ENCODE measurements around the gene TRIM65.
A peak's percentile ranks its signal among the peaks of the same experiment; 100 is the strongest.

Gene TRIM65

GRCh38 chr17:75896415-75897159, at the start of gene TRIM65:
TRIM65 (minus strand) TSS chr17:75896951; CDS start chr17:75896937, 14 bp downstream.
- Histone ChIP-seq H3K4me3 (ENCODE audit: low read depth in 1 of 5, low read length in 5 of 5) (peak within 1 kb of the TSS; percentile 62 to 83 (median 71)), H3K27me3 (ENCODE audit: control insufficient read depth in 5 of 5, insufficient read depth in 4 of 5, low read length in 5 of 5) (no peaks in the 10 kb centered on the region), H3K9ac (ENCODE audit: low read length in 5 of 5) (peak within 1 kb of the TSS; percentile 63 to 78 (median 77)), H3K36me3 (ENCODE audit: control insufficient read depth in 5 of 5, insufficient read depth in 5 of 5, low read length in 5 of 5) (peaks cover 0 to 49% (median 40%) of the 10 kb centered on the region in 5 donors), H3K9me3 (ENCODE audit: control insufficient read depth in 5 of 5, low read length in 5 of 5) (no peaks in the 10 kb centered on the region), H3K4me1 (ENCODE audit: control insufficient read depth in 5 of 5, insufficient read depth in 5 of 5, low read length in 5 of 5) (peaks cover 2 to 54% (median 30%) of the 10 kb centered on the region in 5 donors), H3K27ac (ENCODE audit: low read depth, low read length) (peak within 1 kb of the TSS; percentile 76)

- H3K27ac ChIP-seq (ENCODE audit: low read depth, low read length), result peak overlapping the region; percentile 81
- H3K9ac ChIP-seq (ENCODE audit: low read length in 5 of 5), result no peak overlapping the region
- no peak overlapping the region for H3K4me3 ChIP-seq (ENCODE audit: low read depth in 1 of 5, low read length in 5 of 5)
- H3K4me1 ChIP-seq (ENCODE audit: control insufficient read depth in 5 of 5, insufficient read depth in 5 of 5, low read length in 5 of 5), result peaks cover 4 to 51% (median 34%) of the 10 kb centered on the region in 5 donors
- H3K27me3 ChIP-seq (ENCODE audit: control insufficient read depth in 5 of 5, insufficient read depth in 4 of 5, low read length in 5 of 5), result no peaks in the 10 kb centered on the region
- H3K9me3 ChIP-seq (ENCODE audit: control insufficient read depth in 5 of 5, low read length in 5 of 5), result no peaks in the 10 kb centered on the region
- peaks cover 12 to 58% (median 42%) of the 10 kb centered on the region in 5 donors for H3K36me3 ChIP-seq (ENCODE audit: control insufficient read depth in 5 of 5, insufficient read depth in 5 of 5, low read length in 5 of 5)
Observed at GRCh38 chr17:75945211-75945610, 48.5 kb upstream of the TRIM65 start.

GRCh38 chr17:75943491-75943890, 46.7 kb upstream of the TRIM65 start:
- Histone ChIP-seq H3K4me3 (ENCODE audit: low read depth in 1 of 5, low read length in 5 of 5) (no peak overlapping the region), H3K27ac (ENCODE audit: low read depth, low read length) (no peak overlapping the region), H3K36me3 (ENCODE audit: control insufficient read depth in 5 of 5, insufficient read depth in 5 of 5, low read length in 5 of 5) (peaks cover 8 to 41% (median 29%) of the 10 kb centered on the region in 5 donors), H3K9ac (ENCODE audit: low read length in 5 of 5) (no peak overlapping the region), H3K9me3 (ENCODE audit: control insufficient read depth in 5 of 5, low read length in 5 of 5) (no peaks in the 10 kb centered on the region), H3K27me3 (ENCODE audit: control insufficient read depth in 5 of 5, insufficient read depth in 4 of 5, low read length in 5 of 5) (no peaks in the 10 kb centered on the region), H3K4me1 (ENCODE audit: control insufficient read depth in 5 of 5, insufficient read depth in 5 of 5, low read length in 5 of 5) (peaks cover 4 to 52% (median 36%) of the 10 kb centered on the region in 5 donors)

GRCh38 chr17:75942473-75942872, 45.7 kb upstream of the TRIM65 start:
- Histone ChIP-seq H3K4me1 (ENCODE audit: control insufficient read depth in 5 of 5, insufficient read depth in 5 of 5, low read length in 5 of 5) (peaks cover 4 to 52% (median 36%) of the 10 kb centered on the region in 5 donors), H3K36me3 (ENCODE audit: control insufficient read depth in 5 of 5, insufficient read depth in 5 of 5, low read length in 5 of 5) (peaks cover 3 to 31% (median 20%) of the 10 kb centered on the region in 5 donors), H3K27me3 (ENCODE audit: control insufficient read depth in 5 of 5, insufficient read depth in 4 of 5, low read length in 5 of 5) (no peaks in the 10 kb centered on the region), H3K9me3 (ENCODE audit: control insufficient read depth in 5 of 5, low read length in 5 of 5) (no peaks in the 10 kb centered on the region), H3K9ac (ENCODE audit: low read length in 5 of 5) (no peak overlapping the region), H3K27ac (ENCODE audit: low read depth, low read length) (peak overlapping the region; percentile 77), H3K4me3 (ENCODE audit: low read depth in 1 of 5, low read length in 5 of 5) (no peak overlapping the region)

- H3K9me3 ChIP-seq (ENCODE audit: control insufficient read depth in 5 of 5, low read length in 5 of 5), result no peaks in the 10 kb centered on the region
- peaks cover 4 to 45% (median 32%) of the 10 kb centered on the region in 5 donors for H3K4me1 ChIP-seq (ENCODE audit: control insufficient read depth in 5 of 5, insufficient read depth in 5 of 5, low read length in 5 of 5)
- H3K4me3 ChIP-seq (ENCODE audit: low read depth in 1 of 5, low read length in 5 of 5), result peak overlapping the region; percentile 21 to 84 (median 69)
- H3K27me3 ChIP-seq (ENCODE audit: control insufficient read depth in 5 of 5, insufficient read depth in 4 of 5, low read length in 5 of 5), result no peaks in the 10 kb centered on the region
- H3K9ac ChIP-seq (ENCODE audit: low read length in 5 of 5), result peak overlapping the region in 3 of 5 donors; percentile 41 to 90 (median 73)
- H3K27ac ChIP-seq (ENCODE audit: low read depth, low read length), result peak overlapping the region; percentile 77
- H3K36me3 ChIP-seq (ENCODE audit: control insufficient read depth in 5 of 5, insufficient read depth in 5 of 5, low read length in 5 of 5), result peaks cover 3 to 20% (median 11%) of the 10 kb centered on the region in 5 donors
Observed at GRCh38 chr17:75941442-75941819, 44.7 kb upstream of the TRIM65 start.

GRCh38 chr17:75940727-75941441, 44.1 kb upstream of the TRIM65 start, which contains the start of gene FBF1:
FBF1 (minus strand) TSS chr17:75941042; CDS start chr17:75938149, 2,893 bp downstream.
- H3K4me1 ChIP-seq (ENCODE audit: control insufficient read depth in 5 of 5, insufficient read depth in 5 of 5, low read length in 5 of 5), result peaks cover 4 to 40% (median 26%) of the 10 kb centered on the region in 5 donors
- peak within 1 kb of the TSS; percentile 81 to 97 (median 90) for H3K9ac ChIP-seq (ENCODE audit: low read length in 5 of 5)
- H3K27ac ChIP-seq (ENCODE audit: low read depth, low read length), result peak within 1 kb of the TSS; percentile 77
- H3K9me3 ChIP-seq (ENCODE audit: control insufficient read depth in 5 of 5, low read length in 5 of 5), result no peaks in the 10 kb centered on the region
- peak within 1 kb of the TSS; percentile 69 to 84 (median 78) for H3K4me3 ChIP-seq (ENCODE audit: low read depth in 1 of 5, low read length in 5 of 5)
- peaks cover 3 to 15% (median 6%) of the 10 kb centered on the region in 5 donors for H3K36me3 ChIP-seq (ENCODE audit: control insufficient read depth in 5 of 5, insufficient read depth in 5 of 5, low read length in 5 of 5)
- H3K27me3 ChIP-seq (ENCODE audit: control insufficient read depth in 5 of 5, insufficient read depth in 4 of 5, low read length in 5 of 5), result no peaks in the 10 kb centered on the region

- Histone ChIP-seq H3K9me3 (ENCODE audit: control insufficient read depth in 5 of 5, low read length in 5 of 5) (no peaks in the 10 kb centered on the region), H3K36me3 (ENCODE audit: control insufficient read depth in 5 of 5, insufficient read depth in 5 of 5, low read length in 5 of 5) (peaks cover 0 to 2% (median 0%) of the 10 kb centered on the region in 5 donors), H3K4me3 (ENCODE audit: low read depth in 1 of 5, low read length in 5 of 5) (no peak overlapping the region), H3K27ac (ENCODE audit: low read depth, low read length) (no peak overlapping the region), H3K4me1 (ENCODE audit: control insufficient read depth in 5 of 5, insufficient read depth in 5 of 5, low read length in 5 of 5) (peaks cover 4 to 23% (median 18%) of the 10 kb centered on the region in 5 donors), H3K9ac (ENCODE audit: low read length in 5 of 5) (no peak overlapping the region), H3K27me3 (ENCODE audit: control insufficient read depth in 5 of 5, insufficient read depth in 4 of 5, low read length in 5 of 5) (no peaks in the 10 kb centered on the region)
Observed at GRCh38 chr17:75937652-75938051, 40.9 kb upstream of the TRIM65 start.

GRCh38 chr17:75933808-75934207, 37.1 kb upstream of the TRIM65 start:
- H3K9ac ChIP-seq (ENCODE audit: low read length in 5 of 5), result no peak overlapping the region
- no peaks in the 10 kb centered on the region for H3K27me3 ChIP-seq (ENCODE audit: control insufficient read depth in 5 of 5, insufficient read depth in 4 of 5, low read length in 5 of 5)
- H3K36me3 ChIP-seq (ENCODE audit: control insufficient read depth in 5 of 5, insufficient read depth in 5 of 5, low read length in 5 of 5), result no peaks in the 10 kb centered on the region

GRCh38 chr17:75932852-75933251, 36.1 kb upstream of the TRIM65 start:
- no peaks in the 10 kb centered on the region for H3K27me3 ChIP-seq (ENCODE audit: control insufficient read depth in 5 of 5, insufficient read depth in 4 of 5, low read length in 5 of 5)
- no peaks in the 10 kb centered on the region for H3K4me1 ChIP-seq (ENCODE audit: control insufficient read depth in 5 of 5, insufficient read depth in 5 of 5, low read length in 5 of 5)
- H3K36me3 ChIP-seq (ENCODE audit: control insufficient read depth in 5 of 5, insufficient read depth in 5 of 5, low read length in 5 of 5), result peaks cover 0 to under 1% (median 0%) of the 10 kb centered on the region in 5 donors
- no peak overlapping the region for H3K27ac ChIP-seq (ENCODE audit: low read depth, low read length)
- H3K9ac ChIP-seq (ENCODE audit: low read length in 5 of 5), result no peak overlapping the region
- H3K4me3 ChIP-seq (ENCODE audit: low read depth in 1 of 5, low read length in 5 of 5), result no peak overlapping the region
- H3K9me3 ChIP-seq (ENCODE audit: control insufficient read depth in 5 of 5, low read length in 5 of 5), result no peaks in the 10 kb centered on the region

More at GRCh38 chr17:75933808-75934207, 37.1 kb upstream of the TRIM65 start:
- H3K27ac ChIP-seq (ENCODE audit: low read depth, low read length), result no peak overlapping the region
- H3K9me3 ChIP-seq (ENCODE audit: control insufficient read depth in 5 of 5, low read length in 5 of 5), result no peaks in the 10 kb centered on the region
- no peaks in the 10 kb centered on the region for H3K4me1 ChIP-seq (ENCODE audit: control insufficient read depth in 5 of 5, insufficient read depth in 5 of 5, low read length in 5 of 5)
- H3K4me3 ChIP-seq (ENCODE audit: low read depth in 1 of 5, low read length in 5 of 5), result no peak overlapping the region

GRCh38 chr17:75931062-75931461, 34.3 kb upstream of the TRIM65 start:
- Histone ChIP-seq H3K4me3 (ENCODE audit: low read depth in 1 of 5, low read length in 5 of 5) (no peak overlapping the region), H3K9me3 (ENCODE audit: control insufficient read depth in 5 of 5, low read length in 5 of 5) (no peaks in the 10 kb centered on the region), H3K27ac (ENCODE audit: low read depth, low read length) (no peak overlapping the region), H3K36me3 (ENCODE audit: control insufficient read depth in 5 of 5, insufficient read depth in 5 of 5, low read length in 5 of 5) (peaks cover 0 to 7% (median 5%) of the 10 kb centered on the region in 5 donors), H3K9ac (ENCODE audit: low read length in 5 of 5) (no peak overlapping the region), H3K4me1 (ENCODE audit: control insufficient read depth in 5 of 5, insufficient read depth in 5 of 5, low read length in 5 of 5) (no peaks in the 10 kb centered on the region), H3K27me3 (ENCODE audit: control insufficient read depth in 5 of 5, insufficient read depth in 4 of 5, low read length in 5 of 5) (no peaks in the 10 kb centered on the region)

Data from subcutaneous abdominal adipose tissue (tissue), 5 donors.